SIG-M5 treated with dmso at 0.1 percent for 504 hours (cell line): ENCODE data around the gene GFAP.

Source experiments
- DNase-seq: peaks from one replicate; lab custom pipeline; 2025; ENCODE audit not compliant: unreplicated experiment; lab: John Stamatoyannopoulos, UW

GFAP gene

DNA sequence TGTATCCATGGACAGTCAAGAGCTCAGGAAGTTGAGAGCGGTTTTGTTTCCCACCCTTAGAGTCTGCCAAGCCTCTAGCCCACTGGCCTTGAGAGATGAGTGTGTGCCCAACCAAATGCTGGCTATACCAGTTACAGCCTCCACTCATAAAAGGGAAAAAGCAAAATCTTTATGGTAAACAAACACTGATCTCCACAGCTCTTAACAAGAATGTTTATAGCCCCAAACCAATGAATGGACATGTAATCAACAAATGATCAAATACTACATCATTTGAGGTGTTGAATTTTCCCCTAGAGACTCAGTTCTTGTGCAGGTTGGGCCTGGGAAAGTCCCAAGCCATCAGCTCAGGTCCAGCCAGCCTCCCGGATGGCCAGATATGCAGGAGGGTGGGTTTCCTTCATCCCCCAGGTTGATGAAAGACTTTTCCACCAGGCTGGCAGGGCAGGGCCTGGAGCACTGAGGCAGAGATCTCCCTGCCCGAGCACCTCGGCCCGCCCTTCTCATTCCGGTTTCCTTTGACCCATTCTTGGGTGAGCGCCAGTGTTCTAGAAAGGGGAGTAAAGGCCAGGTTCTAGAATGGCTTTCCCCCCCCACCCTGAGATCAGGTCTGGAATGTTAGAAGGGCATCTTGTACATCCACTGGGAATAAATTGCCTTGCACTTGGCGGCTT lies 12.2 kb downstream of the GFAP start:
- DNase-seq: no peak

DNA sequence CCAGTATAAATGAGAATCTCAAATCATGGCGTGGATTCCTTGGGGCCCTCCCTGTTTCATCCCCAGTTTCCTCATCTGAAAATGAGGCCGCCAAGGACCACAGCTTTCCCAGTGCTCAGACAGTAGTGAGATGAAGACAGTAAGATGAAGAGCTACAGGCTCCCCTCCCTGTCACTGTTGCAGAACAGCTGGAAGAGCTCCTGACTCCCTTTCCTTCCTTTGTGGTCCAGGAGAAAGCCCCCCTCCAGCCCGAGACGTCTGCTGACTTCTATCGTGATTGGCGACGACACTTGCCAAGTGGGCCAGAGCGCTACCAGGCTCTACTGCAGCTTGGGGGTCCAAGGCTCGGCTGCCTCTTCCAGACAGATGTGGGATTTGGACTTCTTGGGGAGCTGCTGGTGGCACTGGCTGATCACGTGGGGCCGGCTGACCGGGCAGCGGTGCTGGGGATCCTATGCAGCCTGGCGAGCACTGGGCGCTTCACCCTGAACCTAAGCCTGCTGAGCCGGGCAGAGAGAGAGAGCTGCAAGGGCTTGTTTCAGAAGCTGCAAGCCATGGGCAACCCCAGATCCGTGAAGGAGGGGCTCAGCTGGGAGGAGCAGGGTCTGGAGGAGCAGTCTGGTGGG lies 13.1 kb downstream of the GFAP start:
- DNase-seq: no peak

DNA sequence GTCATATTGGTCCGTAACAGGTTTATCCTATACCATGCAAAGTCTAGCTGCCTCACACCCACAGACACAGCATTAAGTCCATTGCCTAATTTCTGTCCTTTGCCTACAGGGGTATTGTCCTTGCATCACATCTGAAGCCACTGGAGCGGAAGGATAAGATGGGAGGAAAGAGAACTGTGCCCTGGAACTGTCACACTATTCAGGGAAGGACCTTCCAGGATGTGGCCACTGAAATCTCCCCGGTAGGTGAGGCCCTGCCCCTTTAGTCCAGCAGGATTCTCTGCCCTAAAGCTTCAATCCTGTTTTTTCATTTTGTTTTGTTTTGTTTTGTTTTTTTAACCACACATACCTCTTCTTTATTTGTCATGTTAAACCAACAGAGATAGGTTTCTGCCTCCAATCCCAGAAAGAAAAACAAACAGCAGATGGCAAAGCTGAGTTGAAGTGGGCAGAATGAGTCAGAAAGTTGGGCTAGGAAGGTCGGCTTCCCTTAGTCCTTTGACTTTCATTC lies 13.8 kb downstream of the GFAP start:
- peak; percentile 40 for DNase-seq

DNA sequence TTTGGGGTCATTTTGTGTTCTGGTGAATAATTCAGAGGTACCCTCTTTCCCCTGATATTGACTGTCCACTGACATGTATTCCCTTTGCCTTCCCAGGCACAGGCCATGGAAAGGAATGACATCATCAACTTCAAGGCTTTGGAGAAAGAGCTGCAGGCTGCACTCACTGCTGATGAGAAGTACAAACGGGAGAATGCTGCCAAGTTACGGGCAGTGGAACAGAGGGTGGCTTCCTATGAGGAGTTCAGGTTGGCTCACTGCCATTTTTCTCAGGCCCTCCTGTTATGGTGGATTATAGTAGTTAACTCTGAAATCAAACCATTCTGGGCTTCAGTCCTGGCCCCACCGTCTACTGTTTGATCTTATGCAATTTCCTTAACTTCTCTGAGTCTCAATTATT lies 14.4 kb downstream of the GFAP start:
- no peak for DNase-seq

DNA sequence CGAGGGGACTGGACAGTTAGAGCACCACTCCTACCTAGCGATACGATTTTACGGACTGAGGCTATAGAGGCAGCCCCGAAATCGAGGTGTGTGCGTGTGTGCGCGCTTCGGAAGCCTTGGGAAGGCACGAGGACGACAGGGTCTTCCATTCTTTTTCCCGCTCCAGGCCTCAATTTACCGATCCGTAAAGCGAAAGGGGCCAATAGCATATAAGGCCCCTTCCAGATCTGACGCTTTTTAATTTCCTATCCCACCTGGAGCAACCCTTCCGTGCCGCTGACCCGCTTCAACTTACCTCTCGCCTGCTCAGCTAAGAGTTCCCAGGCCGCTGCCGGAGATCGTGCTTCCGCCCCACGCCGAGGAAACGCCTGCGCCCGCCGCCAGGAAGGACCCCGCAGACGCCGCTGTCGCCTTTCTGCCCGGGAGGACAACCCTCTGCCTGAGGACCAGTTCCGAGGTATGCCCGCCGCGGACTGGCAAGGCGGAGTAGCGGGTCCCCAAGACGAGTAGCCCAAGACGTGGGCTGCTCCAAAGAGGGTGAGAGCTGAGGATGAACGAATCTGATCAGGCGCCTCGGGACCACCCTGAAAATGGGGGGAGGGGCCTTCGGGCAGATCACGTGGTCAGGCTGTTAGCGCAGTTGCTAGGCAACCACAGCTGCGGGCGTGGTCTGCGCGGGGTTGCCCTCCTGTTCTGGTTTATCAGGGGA lies 16.1 kb downstream of the GFAP start, which contains the start of gene EFTUD2:
EFTUD2 (minus strand) TSS at position 372 of the 709 bp plus-strand sequence. CDS start 4,924 bp downstream, outside the sequence.
- peak; percentile 89 for DNase-seq

DNA sequence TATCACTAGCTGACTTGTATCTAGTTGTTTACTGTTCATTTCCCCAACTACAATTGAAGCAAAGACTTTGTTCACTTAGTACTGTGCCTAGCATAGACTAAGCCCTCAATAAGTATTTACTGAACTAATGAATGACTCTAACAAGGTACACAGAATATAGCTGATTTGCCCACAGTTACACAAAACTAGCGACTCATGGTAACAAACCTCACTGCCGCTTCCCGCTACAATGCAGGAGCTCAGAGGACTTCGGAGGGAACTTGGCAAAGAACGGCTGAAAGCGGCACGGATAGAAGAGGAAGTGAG lies 16.6 kb downstream of the GFAP start:
- peak; percentile 89 for DNase-seq

DNA sequence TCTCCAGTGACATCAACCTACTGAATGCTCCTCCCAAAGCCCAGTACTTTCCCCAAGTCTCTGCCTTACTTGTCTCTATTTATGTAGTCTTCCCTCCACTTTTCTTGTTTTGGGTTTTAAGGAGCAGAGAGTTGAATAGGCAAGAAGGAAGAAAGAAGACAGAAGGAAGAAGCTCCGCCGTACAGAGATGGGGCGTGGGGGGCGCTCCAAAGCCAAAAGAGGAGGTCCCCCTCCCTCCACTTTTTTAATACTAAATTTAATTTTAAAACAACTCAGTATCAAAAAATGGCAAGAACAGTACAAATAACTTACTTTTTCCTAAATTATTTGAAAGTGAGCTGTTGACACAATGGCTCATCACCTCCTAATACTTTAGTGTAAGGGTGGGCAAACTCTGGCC lies 20.7 kb downstream of the GFAP start:
- DNase-seq: no peak

DNA sequence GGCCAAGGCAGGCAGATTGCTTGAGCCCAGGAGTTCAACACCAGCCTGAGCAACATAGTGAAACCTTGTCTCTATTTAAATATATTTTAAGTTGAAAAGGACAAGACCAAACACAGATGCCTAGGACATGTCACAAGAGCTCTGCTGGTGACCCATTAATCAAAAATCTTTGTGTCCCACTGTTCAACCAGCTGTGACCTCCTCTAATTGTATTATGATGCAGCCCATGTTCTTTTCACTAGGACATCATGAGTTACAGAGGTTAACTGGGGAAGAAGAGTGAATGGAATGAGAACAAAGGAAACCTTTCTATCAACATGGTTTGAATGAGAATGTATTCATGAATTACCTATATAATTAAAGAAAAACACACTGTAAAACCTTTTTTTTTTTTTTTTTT lies 23.1 kb downstream of the GFAP start:
- DNase-seq: no peak

DNA sequence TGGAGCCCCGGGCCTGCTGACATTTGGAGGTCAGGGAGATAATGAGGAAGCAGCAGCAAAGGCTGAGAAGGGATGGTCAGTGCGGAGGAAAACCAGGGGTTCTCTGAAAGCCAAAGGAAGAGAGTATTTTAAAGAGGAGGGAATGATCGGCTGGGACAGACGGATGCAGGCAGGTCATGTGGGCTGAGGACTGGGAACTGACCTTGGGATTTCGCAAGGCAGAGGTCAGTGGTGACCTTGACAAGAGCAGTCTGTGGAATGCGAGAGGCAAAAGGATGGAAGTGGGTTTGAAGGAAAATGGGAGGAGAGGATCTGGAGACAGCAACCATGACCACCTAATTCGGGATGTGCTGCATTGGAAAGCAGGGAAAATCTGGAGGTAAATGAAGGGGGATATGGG lies 26.3 kb downstream of the GFAP start:
- no peak for DNase-seq

DNA sequence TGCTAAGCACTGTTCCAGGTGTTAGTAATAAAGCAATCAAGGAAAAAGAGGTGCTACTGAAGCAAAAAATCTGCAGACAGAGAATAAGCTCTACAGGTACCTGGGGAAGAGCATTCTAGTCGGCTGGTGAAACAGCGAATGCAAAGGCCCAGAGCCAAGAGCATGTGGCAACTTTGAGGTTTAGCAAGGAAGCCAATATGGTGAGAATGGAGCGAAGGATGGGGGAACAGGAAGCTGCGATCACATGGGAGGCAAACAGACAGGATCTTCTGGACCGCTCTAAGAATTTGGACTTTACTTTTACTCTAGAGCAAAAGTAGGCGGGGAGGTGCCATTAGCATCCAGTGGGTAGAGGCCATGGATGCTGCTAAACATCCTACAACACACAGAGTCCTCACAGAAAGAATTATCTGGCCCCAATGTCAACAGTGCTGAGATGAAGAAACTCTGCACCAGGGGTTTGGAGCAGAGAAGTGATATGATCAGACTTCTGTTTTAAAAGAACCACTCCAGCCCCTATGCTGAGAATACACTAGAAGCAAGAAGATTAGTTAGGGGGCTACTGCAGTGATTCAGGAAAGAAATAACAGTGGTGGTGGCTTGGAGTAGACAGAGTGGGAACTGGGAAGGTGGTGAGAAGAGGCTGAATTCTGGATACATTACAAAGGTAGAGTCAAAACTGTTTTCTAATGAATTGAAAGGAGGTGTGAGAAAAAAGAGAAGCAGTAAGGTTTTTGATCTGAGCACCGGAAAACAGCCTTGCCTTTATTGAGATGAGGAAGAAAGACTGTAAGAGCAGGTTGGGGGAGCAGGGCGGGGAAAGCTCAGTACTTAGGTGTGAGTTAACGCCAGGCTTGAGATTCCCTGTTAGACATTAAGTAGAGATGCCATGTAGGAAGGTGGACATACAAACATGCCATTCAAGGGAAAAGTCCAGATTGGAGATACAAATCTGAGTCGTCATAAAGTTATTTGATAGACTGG lies 27.0 kb downstream of the GFAP start:
- DNase-seq: peak; percentile 53

DNA sequence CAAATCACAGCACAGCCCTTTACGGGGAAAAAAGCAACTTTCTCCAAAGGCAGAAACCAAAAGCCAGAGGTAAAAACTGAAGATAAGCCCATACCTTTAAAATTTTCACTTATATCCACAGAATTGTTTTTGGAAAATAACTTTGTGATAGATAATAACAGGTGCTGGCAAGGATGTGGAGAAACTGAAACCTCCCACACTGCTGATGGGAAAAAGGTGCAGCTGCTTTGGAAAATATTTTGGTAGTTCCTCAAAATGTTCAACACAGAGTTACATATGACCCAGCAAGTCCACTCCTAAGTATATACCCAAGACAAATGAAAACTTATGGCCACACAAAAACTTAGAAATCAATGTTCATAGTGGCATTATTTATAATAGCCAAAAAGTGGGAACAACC lies 28.3 kb downstream of the GFAP start:
- no peak for DNase-seq

DNA sequence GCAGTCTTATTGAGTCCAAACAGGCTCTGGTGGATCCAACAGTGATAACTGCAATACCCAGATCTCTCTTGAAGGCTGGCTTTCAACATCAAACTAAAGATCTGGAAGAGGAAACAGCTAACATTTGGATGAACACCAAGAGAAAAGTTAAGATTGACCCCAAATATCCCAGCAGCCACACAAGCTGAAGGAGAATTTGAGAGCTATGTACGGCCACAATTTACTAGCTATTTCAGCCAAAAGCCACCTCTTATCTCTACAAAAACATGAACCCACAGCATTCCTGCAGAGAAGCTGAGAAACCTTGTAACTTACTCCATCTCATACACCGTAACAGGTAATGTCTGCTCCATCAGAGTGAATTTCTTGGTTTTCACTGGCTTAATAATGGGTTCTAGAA lies 30.4 kb downstream of the GFAP start:
- DNase-seq: no peak

DNA sequence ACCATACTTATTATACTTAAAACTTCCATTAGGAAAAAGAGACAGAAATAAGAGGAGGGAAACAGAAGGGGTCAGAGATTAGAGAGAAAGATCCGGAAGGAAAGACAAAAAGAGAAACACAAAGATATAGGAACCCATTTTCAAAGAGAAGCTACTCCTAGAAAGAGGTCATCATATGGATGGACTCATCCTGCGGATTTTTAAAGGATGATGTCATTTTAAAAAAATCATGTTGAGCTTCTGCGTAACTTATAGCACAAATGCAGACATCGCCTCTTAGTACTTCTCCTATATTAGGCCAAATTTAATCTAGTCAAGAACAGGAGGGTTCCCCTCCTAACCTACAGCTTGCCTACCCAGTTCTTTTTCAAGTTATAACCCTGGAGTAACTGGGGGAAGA lies 34.2 kb downstream of the GFAP start:
- no peak for DNase-seq

DNA sequence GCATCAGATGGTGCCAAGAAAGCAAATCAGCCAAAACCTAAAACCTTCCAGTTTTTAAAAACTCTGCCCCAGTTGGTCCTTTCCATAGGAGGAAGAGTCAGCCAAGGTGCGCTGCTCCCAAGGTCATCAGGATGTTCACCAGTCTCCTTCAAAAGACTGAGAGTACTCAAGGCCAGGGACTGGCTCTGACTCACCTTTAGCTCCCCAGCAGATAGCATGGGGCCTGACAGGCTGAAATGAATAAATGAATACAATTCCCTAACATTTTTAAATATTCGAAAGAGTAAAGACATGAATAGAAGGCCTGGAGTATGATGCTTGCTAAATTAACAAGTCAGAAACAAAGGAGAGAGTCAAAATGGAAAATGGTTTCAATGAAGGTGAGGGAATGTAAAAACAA lies 35.2 kb downstream of the GFAP start:
- DNase-seq: no peak

DNA sequence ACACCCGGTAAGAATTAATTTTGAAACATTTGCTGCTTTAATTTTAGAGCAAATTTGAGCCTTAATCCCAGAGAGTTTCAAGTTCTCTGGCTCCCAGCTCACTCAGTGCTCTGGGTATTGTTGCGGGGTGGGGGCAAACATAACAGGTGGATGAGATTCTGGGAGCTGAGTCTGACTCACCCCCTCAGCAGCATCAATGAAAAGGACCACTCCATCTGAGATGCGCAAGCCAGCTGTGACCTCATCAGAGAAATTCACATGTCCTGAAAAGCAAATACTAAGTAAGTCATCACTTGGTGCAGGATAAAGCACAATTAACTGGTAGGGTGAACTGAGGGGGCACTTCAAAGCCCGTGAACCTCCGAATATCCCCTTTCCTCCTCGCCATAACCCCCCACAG lies 35.9 kb downstream of the GFAP start:
- DNase-seq: no peak

DNA sequence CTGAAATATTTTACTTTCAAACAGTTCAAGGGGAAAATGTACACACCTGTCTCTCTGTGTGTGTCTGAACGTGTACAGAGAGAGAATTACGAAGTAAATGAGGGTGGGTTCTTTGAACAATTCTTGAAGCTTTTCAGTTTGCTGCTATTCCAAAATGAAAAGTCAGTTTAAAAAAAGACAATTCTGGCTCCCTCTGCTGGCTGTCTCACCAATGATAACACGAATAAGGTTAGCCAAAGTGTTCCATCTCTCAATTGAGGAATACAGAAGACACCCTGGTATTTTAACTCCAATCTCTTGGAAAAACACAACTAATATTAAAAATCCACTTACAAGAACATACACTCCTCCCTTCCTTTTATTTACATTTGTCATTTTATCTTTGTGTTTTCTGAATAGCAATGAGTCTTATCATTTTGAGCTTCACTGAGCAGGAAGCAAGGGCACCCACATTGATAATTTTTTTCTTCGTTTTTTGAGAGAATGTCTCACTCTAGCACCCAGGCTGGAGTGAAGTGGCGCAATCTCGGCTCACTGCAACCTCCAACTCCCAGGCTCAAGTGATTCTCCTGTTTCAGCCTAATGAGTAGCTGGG lies 36.6 kb downstream of the GFAP start:
- peak; percentile 42 for DNase-seq

DNA sequence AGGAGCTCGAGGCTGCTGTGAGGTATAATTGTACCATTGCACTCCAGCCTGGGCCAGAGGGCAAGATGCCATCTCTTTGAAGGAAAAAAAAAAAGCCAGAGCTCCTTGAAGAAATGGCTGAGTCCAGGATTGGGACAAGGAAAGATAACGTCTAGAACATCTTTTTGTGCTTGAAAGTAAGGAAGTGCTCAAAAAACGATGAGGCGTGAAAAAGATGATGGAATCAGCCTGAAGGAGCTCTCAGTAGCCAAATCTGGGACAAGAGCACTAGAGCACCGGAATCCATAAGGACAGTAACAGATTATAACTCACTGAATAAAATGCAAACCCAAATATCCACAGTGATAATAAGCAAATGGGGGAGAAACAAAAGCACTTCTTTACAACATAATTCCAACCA lies 38.2 kb downstream of the GFAP start:
- DNase-seq: no peak

DNA sequence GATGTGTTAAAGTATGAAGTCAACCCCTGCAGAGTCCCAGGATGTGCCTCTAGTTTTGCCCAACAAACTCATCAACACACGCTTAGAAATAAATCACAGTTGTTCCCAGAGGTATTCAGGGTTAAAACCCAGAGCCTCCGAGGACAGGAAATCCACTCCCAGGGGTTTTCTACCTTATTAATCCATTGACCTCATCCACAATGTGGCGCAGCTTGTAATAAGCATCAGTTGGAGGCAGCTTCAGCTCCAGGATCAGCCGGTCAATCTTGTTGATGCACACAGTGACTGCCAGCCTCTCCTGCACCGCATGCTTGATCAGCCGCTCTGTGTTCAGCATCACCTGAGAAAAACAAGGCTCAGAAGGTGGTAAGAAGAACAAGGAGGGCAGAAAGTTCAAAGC lies 39.5 kb downstream of the GFAP start:
- DNase-seq: no peak

DNA sequence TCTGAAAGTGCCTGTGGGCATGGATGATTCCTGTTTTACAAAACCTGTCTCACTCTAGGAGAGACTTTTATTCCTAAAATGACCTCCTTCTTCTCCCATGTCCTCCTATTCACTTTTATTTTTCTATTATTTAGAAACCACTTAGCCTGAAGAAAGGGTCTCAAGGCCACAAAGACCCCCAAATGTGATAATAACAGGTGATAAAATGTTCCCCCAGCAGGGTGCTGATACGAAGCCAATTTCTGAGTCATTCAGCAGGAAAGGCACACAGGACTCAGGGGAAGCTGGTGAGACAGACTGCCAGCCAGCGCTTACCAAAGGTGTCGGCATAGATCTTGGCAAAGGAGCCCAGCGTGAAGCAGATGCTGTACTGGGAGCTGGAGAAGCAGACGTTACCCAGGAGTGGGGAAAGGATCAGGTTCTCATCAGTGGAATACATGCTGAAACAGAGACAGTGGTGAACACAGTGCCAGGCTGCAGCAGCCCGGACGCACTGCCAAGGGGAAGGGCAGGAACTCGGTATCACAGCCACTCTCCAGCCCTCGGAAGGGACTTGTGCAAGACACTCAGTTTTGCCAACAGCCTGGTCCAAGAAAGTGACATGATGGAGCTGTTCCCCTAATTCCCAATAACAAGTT lies 43.0 kb downstream of the GFAP start:
- DNase-seq: no peak

DNA sequence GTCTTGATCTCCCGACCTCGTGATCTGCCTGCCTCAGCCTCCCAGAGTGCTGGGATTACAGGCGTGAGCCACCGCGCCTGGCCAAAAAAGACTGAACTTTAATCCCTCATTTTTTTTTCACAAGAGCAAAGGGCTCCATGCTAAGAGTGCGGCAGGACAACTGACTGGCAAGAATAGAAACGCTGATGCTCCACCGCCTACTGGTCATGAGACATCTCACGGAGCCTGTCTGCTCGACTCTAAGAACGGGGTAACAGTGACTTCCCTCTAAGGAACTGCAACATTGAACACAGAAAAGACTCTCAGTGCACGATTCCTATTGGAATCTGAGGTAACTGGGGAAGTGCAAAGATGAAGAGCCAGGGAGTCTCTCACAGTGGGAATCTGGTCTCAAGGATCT lies 43.7 kb downstream of the GFAP start:
- no peak for DNase-seq
